ENCODE measurements around the gene COG5. TPM values are rescaled to one million over a fixed set of nuclear protein-coding genes. Genes with fewer than 3 reads are reported as not detected.

The COG5 gene
- total RNA-seq, 6 experiments from 2014 or later, result 13.9 to 21.3 (median 15.5) TPM

GRCh38 chr7:107534139-107534538 lies 29.6 kb downstream of the COG5 start:
- ATAC-seq (no peak), DNase-seq (no peak)
- intact Hi-C loops (cut with DNase I), result no loop called here
- Histone ChIP-seq H3K36me3 (no peaks in the 10 kb centered on the region), H3K4me3 (no peak overlapping the region), H3K9me3 (no peaks in the 10 kb centered on the region), H3K4me1 (no peaks in the 10 kb centered on the region), H3K27ac (no peak overlapping the region), H3K27me3 (no peaks in the 10 kb centered on the region)
- TF ChIP-seq POLR2A (IDR thresholded peaks at IDR 0.05) (no peak), CTCF (IDR thresholded peaks at IDR 0.05) (no peak)

GRCh38 chr7:107530751-107531150 lies 33.0 kb downstream of the COG5 start:
- DNase-seq, result no peak
- Histone ChIP-seq H3K36me3 (no peaks in the 10 kb centered on the region), H3K4me1 (no peaks in the 10 kb centered on the region), H3K4me3 (no peak overlapping the region), H3K27ac (no peak overlapping the region), H3K27me3 (no peaks in the 10 kb centered on the region), H3K9me3 (no peaks in the 10 kb centered on the region)
- intact Hi-C loops (cut with DNase I), result no loop called here
- no peak for TF ChIP-seq CTCF (IDR thresholded peaks at IDR 0.05)
- no peak for TF ChIP-seq POLR2A (IDR thresholded peaks at IDR 0.05)
- no peak for ATAC-seq

DNA sequence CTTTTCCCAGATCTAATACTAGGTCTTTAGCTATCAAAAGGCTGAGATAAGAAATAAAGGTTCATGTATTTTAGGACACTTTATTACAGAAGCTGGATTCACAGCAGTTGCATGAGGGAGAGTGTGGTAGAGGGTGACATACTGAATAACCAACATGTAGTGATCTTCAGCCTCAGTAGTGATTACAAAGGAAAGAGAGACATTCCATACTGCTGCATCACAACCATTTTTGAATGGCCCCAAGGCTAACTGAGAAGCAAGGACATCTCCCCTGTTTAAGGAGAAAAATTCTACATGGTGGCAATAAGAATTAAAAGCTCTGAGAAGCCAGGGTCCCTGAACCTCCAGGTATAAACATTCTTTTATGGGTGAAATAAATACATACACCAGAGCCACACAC lies 35.3 kb downstream of the COG5 start:
- Histone ChIP-seq H3K4me3 (no peak overlapping the region), H3K27me3 (no peaks in the 10 kb centered on the region), H3K4me1 (no peaks in the 10 kb centered on the region), H3K27ac (no peak overlapping the region), H3K36me3 (no peaks in the 10 kb centered on the region), H3K9me3 (no peaks in the 10 kb centered on the region)
- DNase-seq, result no peak
- intact Hi-C loops (cut with DNase I), result no loop called here
- TF ChIP-seq CTCF (IDR thresholded peaks at IDR 0.05) (no peak), POLR2A (IDR thresholded peaks at IDR 0.05) (no peak)
- no peak for ATAC-seq

DNA sequence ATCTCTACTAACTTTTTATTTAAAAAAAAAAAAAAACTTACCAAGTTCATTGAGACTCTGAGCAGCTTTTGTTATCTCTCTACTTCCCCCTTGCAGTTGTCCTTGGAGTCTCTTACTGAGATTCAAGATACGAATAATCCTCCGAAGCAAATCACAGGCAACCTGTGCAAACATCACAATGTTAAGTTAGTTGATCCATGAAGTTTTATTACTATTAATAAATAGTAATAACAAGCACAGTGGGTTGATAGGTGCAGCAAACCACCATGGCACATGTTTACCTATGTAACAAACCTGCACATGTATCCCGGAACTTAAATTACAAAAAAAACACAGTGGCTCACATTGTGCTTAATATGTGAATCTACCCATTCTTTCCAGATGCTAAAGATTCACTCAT lies 36.5 kb downstream of the COG5 start:
- H3K4me1 ChIP-seq, result no peaks in the 10 kb centered on the region
- DNase-seq (no peak), ATAC-seq (no peak)
- H3K27ac ChIP-seq, result no peak overlapping the region
- no peaks in the 10 kb centered on the region for H3K9me3 ChIP-seq
- H3K27me3 ChIP-seq, result no peaks in the 10 kb centered on the region
- 94% methylated on average over 3 of the region's 3 CpGs for WGBS (ENCODE audit: insufficient coverage, low coverage, low lambda C conversion rate, missing lambda C conversion rate)
- H3K36me3 ChIP-seq, result no peaks in the 10 kb centered on the region
- TF ChIP-seq CTCF (IDR thresholded peaks at IDR 0.05) (no peak), POLR2A (IDR thresholded peaks at IDR 0.05) (no peak)
- no peak overlapping the region for H3K4me3 ChIP-seq
- intact Hi-C loops (cut with DNase I), result no loop called here

GRCh38 chr7:107526672-107527071 lies 37.0 kb downstream of the COG5 start:
- Histone ChIP-seq H3K36me3 (no peaks in the 10 kb centered on the region), H3K4me1 (no peaks in the 10 kb centered on the region), H3K27ac (no peak overlapping the region), H3K9me3 (no peaks in the 10 kb centered on the region), H3K4me3 (no peak overlapping the region), H3K27me3 (no peaks in the 10 kb centered on the region)
- intact Hi-C loops (cut with DNase I), result no loop called here
- no peak for TF ChIP-seq CTCF (IDR thresholded peaks at IDR 0.05)
- TF ChIP-seq POLR2A (IDR thresholded peaks at IDR 0.05), result no peak
- ATAC-seq (no peak), DNase-seq (no peak)
- WGBS (ENCODE audit: insufficient coverage, low coverage, low lambda C conversion rate, missing lambda C conversion rate), result 91% methylated on average over 2 of the region's 2 CpGs

Measured in right lobe of liver (tissue), 6 donors.